GM18909 (cell line): ENCODE data around the gene ZRSR2.
"Not testable (repeated sequence)": the region's sequence is repeated elsewhere in the genome, so short reads cannot be mapped to it uniquely, and the experiment has no call there.

Source experiments
- ATAC-seq: cut with Tn5 transposase; IDR thresholded peaks from one replicate; pipeline ENCODE4 v1.9.1; 2021; ENCODE audit warnings: mild to moderate bottlenecking; ENCODE audit not compliant: unreplicated experiment, poor library complexity

ZRSR2 gene

GRCh38 chrX:15790769-15791290 is 546 bp downstream of the ZRSR2 start:
- peak; percentile 32 for ATAC-seq

- no peak for ATAC-seq
Measured at GRCh38 chrX:15797707-15798106, 7.4 kb downstream of the ZRSR2 start.

GRCh38 chrX:15804563-15804962 is 14.3 kb downstream of the ZRSR2 start:
- ATAC-seq = no peak

- ATAC-seq = no peak
Measured at GRCh38 chrX:15808254-15808653, 18.0 kb downstream of the ZRSR2 start.

GRCh38 chrX:15812192-15812938 is 22.1 kb downstream of the ZRSR2 start:
- no peak for ATAC-seq

GRCh38 chrX:15813416-15813815 is 23.1 kb downstream of the ZRSR2 start:
- ATAC-seq = no peak

GRCh38 chrX:15814771-15815365 is 24.6 kb downstream of the ZRSR2 start:
- no peak for ATAC-seq

GRCh38 chrX:15815779-15816437 is 25.6 kb downstream of the ZRSR2 start:
- peak; percentile 86 for ATAC-seq

- no peak for ATAC-seq
Measured at GRCh38 chrX:15816438-15816809, 26.1 kb downstream of the ZRSR2 start.

GRCh38 chrX:15816886-15817285 is 26.6 kb downstream of the ZRSR2 start:
- no peak for ATAC-seq

- no peak for ATAC-seq
Measured at GRCh38 chrX:15820106-15821073, 30.1 kb downstream of the ZRSR2 start.

GRCh38 chrX:15822922-15823321 is 32.6 kb downstream of the ZRSR2 start:
- ATAC-seq = no peak

GRCh38 chrX:15825936-15826335 is 35.7 kb downstream of the ZRSR2 start:
- ATAC-seq = no peak

GRCh38 chrX:15829217-15829616 is 38.9 kb downstream of the ZRSR2 start:
- no peak for ATAC-seq

GRCh38 chrX:15831347-15831746 is 41.1 kb downstream of the ZRSR2 start:
- ATAC-seq = not testable (repeated sequence)

GRCh38 chrX:15834053-15834452 is 43.8 kb downstream of the ZRSR2 start:
- no peak for ATAC-seq

GRCh38 chrX:15834827-15835595 is 44.7 kb downstream of the ZRSR2 start:
- no peak for ATAC-seq

- ATAC-seq = peak; percentile 50
Measured at GRCh38 chrX:15838017-15838416, 47.7 kb downstream of the ZRSR2 start.

GRCh38 chrX:15841853-15842516 is 51.7 kb downstream of the ZRSR2 start:
- no peak for ATAC-seq
